Type B pancreatic cell (in vitro differentiated cells): Measurements from ENCODE around the gene RAD50. TPM values are rescaled to one million over a fixed set of nuclear protein-coding genes. Genes with fewer than 3 reads are reported as not detected.

Source experiments
- DNase-seq: peaks from one replicate; pipeline ENCODE4 v3.0.0; 2021; ENCODE audit warnings: mixed read lengths; ENCODE audit not compliant: unreplicated experiment; ENCODE audit errors: extremely low spot score
- H3K27ac Mint-ChIP-seq: 2 replicates; pipeline ENCODE4 v1.8.0; 2021; ENCODE audit warnings: mild to moderate bottlenecking, mixed read lengths
- H3K27me3 Mint-ChIP-seq: 2 replicates; pipeline ENCODE4 v1.8.0; 2021; ENCODE audit warnings: mixed read lengths
- H3K36me3 Mint-ChIP-seq: 2 replicates; pipeline ENCODE4 v1.8.0; 2021; ENCODE audit warnings: mixed read lengths
- H3K4me1 Mint-ChIP-seq: one replicate; pipeline ENCODE4 v1.8.0; 2021; ENCODE audit warnings: mixed read lengths; ENCODE audit not compliant: unreplicated experiment
- H3K4me3 Mint-ChIP-seq: 2 replicates; pipeline ENCODE4 v1.8.0; 2021; ENCODE audit warnings: mild to moderate bottlenecking, mixed read lengths
- H3K9me3 Mint-ChIP-seq: 2 replicates; pipeline ENCODE4 v1.8.0; 2021; ENCODE audit warnings: mixed read lengths
- CTCF ChIP-seq: fragments of 200-600 bp; sonication (generic); conservative IDR thresholded peaks from 2 replicates; pipeline ENCODE4 v1.5.0; 2021; ENCODE audit warnings: antibody characterized with exemption, mild to moderate bottlenecking
- total RNA-seq: library from RNA; stranded (reverse); gene quantifications from 2 replicates; pipeline ENCODE4 v1.2.1, GENCODE V29; 2021; ENCODE audit warnings: low replicate concordance

Gene RAD50
- total RNA-seq, 1 donor from 2014 or later: 41.3 TPM

GRCh38 chr5:132589467-132589866, 32.7 kb downstream of the RAD50 start:
- Mint-ChIP-seq H3K4me1 (no peaks in the 10 kb centered on the region), H3K27me3 (no peaks in the 10 kb centered on the region), H3K4me3 (no peak overlapping the region), H3K27ac (no peak overlapping the region), H3K9me3 (no peaks in the 10 kb centered on the region), H3K36me3 (peaks cover 22% of the 10 kb centered on the region)
- TF ChIP-seq CTCF: no peak
- DNase-seq: no peak

GRCh38 chr5:132591145-132591544, 34.4 kb downstream of the RAD50 start:
- H3K36me3 Mint-ChIP-seq: peaks cover 22% of the 10 kb centered on the region
- no peak overlapping the region for H3K27ac Mint-ChIP-seq
- H3K4me1 Mint-ChIP-seq: no peaks in the 10 kb centered on the region
- no peaks in the 10 kb centered on the region for H3K27me3 Mint-ChIP-seq
- peak; percentile 48 for TF ChIP-seq CTCF
- no peaks in the 10 kb centered on the region for H3K9me3 Mint-ChIP-seq
- H3K4me3 Mint-ChIP-seq: no peak overlapping the region
- no peak for DNase-seq

- Mint-ChIP-seq H3K27me3 (no peaks in the 10 kb centered on the region), H3K4me1 (no peaks in the 10 kb centered on the region), H3K9me3 (no peaks in the 10 kb centered on the region), H3K27ac (no peak overlapping the region), H3K36me3 (peaks cover 31% of the 10 kb centered on the region), H3K4me3 (no peak overlapping the region)
- DNase-seq: no peak
- TF ChIP-seq CTCF: no peak
Measured at GRCh38 chr5:132592521-132592920, 35.7 kb downstream of the RAD50 start.

- peaks cover 29% of the 10 kb centered on the region for H3K36me3 Mint-ChIP-seq
- no peak overlapping the region for H3K4me3 Mint-ChIP-seq
- H3K27ac Mint-ChIP-seq: no peak overlapping the region
- no peak for TF ChIP-seq CTCF
- no peaks in the 10 kb centered on the region for H3K9me3 Mint-ChIP-seq
- H3K27me3 Mint-ChIP-seq: no peaks in the 10 kb centered on the region
- no peak for DNase-seq
- no peaks in the 10 kb centered on the region for H3K4me1 Mint-ChIP-seq
Measured at GRCh38 chr5:132594170-132594569, 37.4 kb downstream of the RAD50 start.

- Mint-ChIP-seq H3K27ac (no peak overlapping the region), H3K4me1 (no peaks in the 10 kb centered on the region), H3K36me3 (peaks cover 32% of the 10 kb centered on the region), H3K27me3 (no peaks in the 10 kb centered on the region), H3K9me3 (no peaks in the 10 kb centered on the region), H3K4me3 (no peak overlapping the region)
- no peak for TF ChIP-seq CTCF
- DNase-seq: no peak
Measured at GRCh38 chr5:132595624-132596023, 38.8 kb downstream of the RAD50 start.
